Stimulated activated naive CD4-positive, alpha-beta T cell treated with Interleukin-2 at 50 U/mL for 16 hours (primary cell): ENCODE data around the gene DMRT3.
A peak's percentile ranks its signal among the peaks of the same experiment; 100 is the strongest.

Experiments
- DNase-seq: peaks from one replicate; lab custom pipeline; 2025; lab: John Stamatoyannopoulos, UW

DMRT3 gene

GRCh38 chr9:1002678-1003077 is 26.2 kb downstream of the DMRT3 start:
- no peak for DNase-seq

GRCh38 chr9:1005043-1005667 is 28.7 kb downstream of the DMRT3 start:
- DNase-seq: no peak

GRCh38 chr9:1007312-1007711 is 30.9 kb downstream of the DMRT3 start:
- no peak for DNase-seq

- DNase-seq: no peak
These were observed 31.8 kb downstream of the DMRT3 start for GRCh38 chr9:1008216-1008615.

- peak; percentile 58 for DNase-seq
These were observed 32.7 kb downstream of the DMRT3 start for GRCh38 chr9:1009101-1009707.

GRCh38 chr9:1013021-1013420 is 36.6 kb downstream of the DMRT3 start:
- DNase-seq: no peak

- no peak for DNase-seq
These were observed 37.8 kb downstream of the DMRT3 start for GRCh38 chr9:1014225-1014624.

- DNase-seq: no peak
These were observed 38.2 kb downstream of the DMRT3 start for GRCh38 chr9:1014640-1015039.

GRCh38 chr9:1018121-1018520 is 41.7 kb downstream of the DMRT3 start:
- no peak for DNase-seq

GRCh38 chr9:1024112-1024511 is 47.7 kb downstream of the DMRT3 start:
- DNase-seq: no peak

GRCh38 chr9:1025131-1025530 is 48.7 kb downstream of the DMRT3 start:
- DNase-seq: no peak

GRCh38 chr9:1026219-1026618 is 49.8 kb downstream of the DMRT3 start:
- no peak for DNase-seq

GRCh38 chr9:1028501-1029190 is 52.2 kb downstream of the DMRT3 start:
- no peak for DNase-seq

GRCh38 chr9:1031951-1032601 is 55.6 kb downstream of the DMRT3 start:
- DNase-seq: no peak

- DNase-seq: no peak
These were observed 57.8 kb downstream of the DMRT3 start for GRCh38 chr9:1034271-1034670.

- DNase-seq: no peak
These were observed 63.1 kb downstream of the DMRT3 start for GRCh38 chr9:1039589-1039988.
